ENCODE results near the gene DEDD. TPM values are rescaled to one million over a fixed set of nuclear protein-coding genes. Genes with fewer than 3 reads are reported as not detected.

DEDD gene
- total RNA-seq, 1 experiment from 2014 or later: 39.2 TPM

GRCh38 chr1:161082483-161082882 is 50.0 kb downstream of the DEDD start (continued):
- no peak for TF ChIP-seq AFF4 (CRISPR knock-in tag; IDR thresholded peaks at IDR 0.05; ENCODE audit: borderline replicate concordance)
- no peak for TF ChIP-seq IRF2 (CRISPR knock-in tag; IDR thresholded peaks at IDR 0.05; ENCODE audit: borderline replicate concordance, low read depth)
- TF ChIP-seq ZBTB43 (CRISPR knock-in tag; IDR thresholded peaks at IDR 0.05): no peak
- no peak for TF ChIP-seq ATF3 (CRISPR knock-in tag; conservative IDR thresholded peaks at IDR 0.05)
- TF ChIP-seq ATF2 (CRISPR knock-in tag; IDR thresholded peaks at IDR 0.05; ENCODE audit: borderline replicate concordance, low read depth): no peak
- no peak for TF ChIP-seq ZNF138 (CRISPR knock-in tag; conservative IDR thresholded peaks at IDR 0.05)
- TF ChIP-seq EMX1 (CRISPR knock-in tag; IDR thresholded peaks at IDR 0.05): no peak
- TF ChIP-seq ZNF219 (CRISPR knock-in tag; IDR thresholded peaks at IDR 0.05; ENCODE audit: borderline replicate concordance): no peak
- no peak for TF ChIP-seq GABPB1 (CRISPR knock-in tag; IDR thresholded peaks at IDR 0.05)

- peaks cover 37% of the 10 kb centered on the region for H3K4me1 Mint-ChIP-seq
- no peak for ATAC-seq
Observed at GRCh38 chr1:161081519-161081918, 50.9 kb downstream of the DEDD start.

GRCh38 chr1:161080441-161081405 is 51.7 kb downstream of the DEDD start:
- no peak overlapping the region for H3K27ac Mint-ChIP-seq
- no peak overlapping the region for H3K4me3 Mint-ChIP-seq
- CTCF ChIA-PET: interaction anchor here (0.9 to 2.8 kb wide), 7 partner anchors 8 to 37 kb away, joined by 3 to 24 read pairs (median 5); partner anchors contain the start of genes KLHDC9, NECTIN4, NIT1 and PFDN2
- POLR2A ChIA-PET: no interaction called here
- H3K36me3 Mint-ChIP-seq: no peaks in the 10 kb centered on the region
- TF ChIP-seq E2F4 (CRISPR knock-in tag; IDR thresholded peaks at IDR 0.05; ENCODE audit: borderline replicate concordance, low read depth) (no peak), MYBL2 (CRISPR knock-in tag; IDR thresholded peaks at IDR 0.05) (no peak), ZNF671 (CRISPR knock-in tag; IDR thresholded peaks at IDR 0.05) (no peak), RORB (CRISPR knock-in tag; IDR thresholded peaks at IDR 0.05) (no peak), TEAD4 (CRISPR knock-in tag; IDR thresholded peaks at IDR 0.05) (no peak), ZMAT4 (CRISPR knock-in tag; IDR thresholded peaks at IDR 0.05) (no peak)
- DNase-seq (ENCODE audit: low spot score): no peak
- ATAC-seq: no peak
- peaks cover 30% of the 10 kb centered on the region for H3K4me1 Mint-ChIP-seq
- no peaks in the 10 kb centered on the region for H3K9me3 Mint-ChIP-seq
- no peaks in the 10 kb centered on the region; the same call in 1 of the 2 replicates for H3K27me3 Mint-ChIP-seq (ENCODE audit: low read depth)

More at GRCh38 chr1:161081519-161081918, 50.9 kb downstream of the DEDD start:
- TF ChIP-seq ESRRA (CRISPR knock-in tag; IDR thresholded peaks at IDR 0.05; ENCODE audit: borderline replicate concordance): no peak
- no peak for TF ChIP-seq JAZF1 (CRISPR knock-in tag; IDR thresholded peaks at IDR 0.05)
- Mint-ChIP-seq H3K36me3 (no peaks in the 10 kb centered on the region), H3K27me3 (ENCODE audit: low read depth) (no peaks in the 10 kb centered on the region; the same call in 1 of the 2 replicates), H3K9me3 (no peaks in the 10 kb centered on the region), H3K4me3 (no peak overlapping the region), H3K27ac (no peak overlapping the region)
- POLR2A ChIA-PET: no interaction called here
- CTCF ChIA-PET: interaction anchor here (1.2 to 2.3 kb wide), 2 partner anchors 8 to 197 kb away, joined by 3 to 8 read pairs; partner anchors contain the start of genes ITLN1 and NECTIN4
- DNase-seq (ENCODE audit: low spot score): no peak

Data from WTC11 (cell line).